ENCODE data around the gene MCRIP1.

The MCRIP1 gene

DNA sequence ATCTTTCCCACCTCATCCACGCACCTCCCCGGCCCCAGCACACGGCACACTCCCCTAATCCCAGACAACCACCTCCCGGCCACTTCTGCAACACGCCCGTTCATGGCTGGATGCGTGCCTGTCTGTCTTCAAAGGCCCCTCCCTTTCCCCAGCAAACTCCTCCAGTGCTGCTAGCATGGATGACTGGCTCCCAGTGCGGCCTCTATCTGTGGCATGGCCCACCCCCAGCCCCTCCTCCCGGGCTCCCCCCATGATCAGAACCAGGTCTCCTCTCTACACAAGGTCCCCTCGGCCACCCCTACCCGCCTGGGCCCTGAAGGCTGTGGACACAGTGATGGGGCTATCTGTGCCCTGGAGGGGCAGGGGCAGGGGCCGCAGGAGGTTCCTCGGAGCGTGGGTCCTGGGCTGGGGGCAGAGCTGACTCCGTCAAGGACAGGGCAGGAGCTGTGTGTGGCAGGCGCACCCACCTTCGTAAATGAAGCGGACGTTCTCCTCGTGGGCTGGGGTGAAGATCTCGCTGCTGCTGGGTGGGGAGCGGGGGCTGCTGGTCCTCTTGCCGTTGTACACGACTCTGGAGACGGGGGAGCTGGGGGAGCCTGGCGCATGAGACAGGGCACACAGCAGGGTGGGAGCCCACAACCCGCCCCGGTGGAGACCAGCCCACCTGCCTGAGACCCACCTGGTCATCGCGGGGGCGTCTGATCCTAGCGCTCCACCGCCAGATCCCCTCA lies 9.1 kb downstream of the MCRIP1 start:
- H3K27me3 ChIP-seq (ENCODE audit: low read length), result no peaks in the 10 kb centered on the region
- no peak overlapping the region for H3K4me2 ChIP-seq (ENCODE audit: low read depth, low read length, poor library complexity, severe bottlenecking)
- H2AFZ ChIP-seq (ENCODE audit: low read depth, low read length, severe bottlenecking), result no peak overlapping the region
- H3K79me2 ChIP-seq (ENCODE audit: insufficient read depth, low read length), result no peaks in the 10 kb centered on the region
- no peak overlapping the region for H3K27ac ChIP-seq (ENCODE audit: low read depth, low read length)
- no peak overlapping the region for H3K9ac ChIP-seq (ENCODE audit: low read length)
- no peaks in the 10 kb centered on the region for H4K20me1 ChIP-seq (ENCODE audit: low read depth, low read length)
- H3K9me3 ChIP-seq (ENCODE audit: insufficient read depth, low read length), result no peaks in the 10 kb centered on the region
- H3K9me2 ChIP-seq (replicated peaks; ENCODE audit: insufficient read depth, low read length), result no peaks in the 10 kb centered on the region
- no peaks in the 10 kb centered on the region for H3F3A ChIP-seq (ENCODE audit: insufficient read depth)
- H3K36me3 ChIP-seq (ENCODE audit: low read length), result no peaks in the 10 kb centered on the region
- no peak for TF ChIP-seq EZH2phosphoT487 (conservative IDR thresholded peaks at IDR 0.05; ENCODE audit: low read length)
- TF ChIP-seq, protein P1, sequence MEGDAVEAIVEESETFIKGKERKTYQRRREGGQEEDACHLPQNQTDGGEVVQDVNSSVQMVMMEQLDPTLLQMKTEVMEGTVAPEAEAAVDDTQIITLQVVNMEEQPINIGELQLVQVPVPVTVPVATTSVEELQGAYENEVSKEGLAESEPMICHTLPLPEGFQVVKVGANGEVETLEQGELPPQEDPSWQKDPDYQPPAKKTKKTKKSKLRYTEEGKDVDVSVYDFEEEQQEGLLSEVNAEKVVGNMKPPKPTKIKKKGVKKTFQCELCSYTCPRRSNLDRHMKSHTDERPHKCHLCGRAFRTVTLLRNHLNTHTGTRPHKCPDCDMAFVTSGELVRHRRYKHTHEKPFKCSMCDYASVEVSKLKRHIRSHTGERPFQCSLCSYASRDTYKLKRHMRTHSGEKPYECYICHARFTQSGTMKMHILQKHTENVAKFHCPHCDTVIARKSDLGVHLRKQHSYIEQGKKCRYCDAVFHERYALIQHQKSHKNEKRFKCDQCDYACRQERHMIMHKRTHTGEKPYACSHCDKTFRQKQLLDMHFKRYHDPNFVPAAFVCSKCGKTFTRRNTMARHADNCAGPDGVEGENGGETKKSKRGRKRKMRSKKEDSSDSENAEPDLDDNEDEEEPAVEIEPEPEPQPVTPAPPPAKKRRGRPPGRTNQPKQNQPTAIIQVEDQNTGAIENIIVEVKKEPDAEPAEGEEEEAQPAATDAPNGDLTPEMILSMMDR (IDR thresholded peaks at IDR 0.05; ENCODE audit: insufficient read depth, low read length, poor library complexity, severe bottlenecking), result no peak
- no peak overlapping the region for H3K4me3 ChIP-seq (ENCODE audit: insufficient read depth, low read length, poor library complexity, severe bottlenecking)

DNA sequence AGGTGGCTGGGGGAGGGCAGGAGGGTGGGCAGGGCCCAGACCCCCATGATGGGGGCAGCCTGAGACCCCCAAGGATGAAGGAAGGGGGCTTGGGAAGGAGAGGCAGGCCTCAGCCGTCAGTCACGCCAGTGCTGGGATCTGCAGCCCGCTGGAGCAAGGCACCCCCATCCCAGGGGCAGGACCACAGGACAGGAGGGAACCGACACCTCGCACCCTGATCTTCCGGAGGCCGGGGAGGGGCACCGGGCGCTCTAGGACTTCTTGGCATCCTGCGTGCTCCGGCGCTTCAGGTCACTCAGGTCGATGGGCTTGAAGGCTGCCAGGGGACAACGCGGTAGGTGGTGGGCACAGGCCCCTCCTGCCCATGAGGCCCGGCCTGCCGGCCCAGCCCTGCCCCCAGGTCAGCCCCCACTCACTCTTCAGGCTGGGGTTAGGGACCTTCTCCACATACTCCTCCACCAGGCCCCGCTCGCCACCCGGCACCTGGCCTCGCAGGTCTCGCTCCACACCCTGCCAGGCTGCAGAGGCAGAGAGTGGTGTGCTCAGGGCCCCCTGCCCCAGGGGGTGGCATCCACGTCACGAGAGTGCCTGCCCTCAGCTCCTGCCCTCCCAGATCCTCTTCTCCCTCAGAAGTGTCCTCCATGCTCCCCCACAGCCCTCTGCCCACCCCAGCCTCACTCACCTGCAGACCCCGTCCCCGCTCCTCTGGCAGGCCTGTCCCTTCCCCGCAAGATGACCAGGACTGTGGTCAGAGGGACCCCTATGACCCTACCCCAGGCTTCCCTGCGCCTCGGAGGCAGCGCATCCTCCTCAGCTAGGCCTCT lies 9.9 kb downstream of the MCRIP1 start:
- no peaks in the 10 kb centered on the region for H3K9me2 ChIP-seq (replicated peaks; ENCODE audit: insufficient read depth, low read length)
- no peaks in the 10 kb centered on the region for H3K27me3 ChIP-seq (ENCODE audit: low read length)
- no peak overlapping the region for H3K4me3 ChIP-seq (ENCODE audit: insufficient read depth, low read length, poor library complexity, severe bottlenecking)
- H3K79me2 ChIP-seq (ENCODE audit: insufficient read depth, low read length), result no peaks in the 10 kb centered on the region
- H3K4me2 ChIP-seq (ENCODE audit: low read depth, low read length, poor library complexity, severe bottlenecking), result no peak overlapping the region
- no peaks in the 10 kb centered on the region for H3K9me3 ChIP-seq (ENCODE audit: insufficient read depth, low read length)
- no peaks in the 10 kb centered on the region for H3F3A ChIP-seq (ENCODE audit: insufficient read depth)
- no peak overlapping the region for H2AFZ ChIP-seq (ENCODE audit: low read depth, low read length, severe bottlenecking)
- no peak overlapping the region for H3K9ac ChIP-seq (ENCODE audit: low read length)
- no peak for TF ChIP-seq EZH2phosphoT487 (conservative IDR thresholded peaks at IDR 0.05; ENCODE audit: low read length)
- TF ChIP-seq, protein P1 (IDR thresholded peaks at IDR 0.05; ENCODE audit: insufficient read depth, low read length, poor library complexity, severe bottlenecking), result no peak
- H3K27ac ChIP-seq (ENCODE audit: low read depth, low read length), result no peak overlapping the region
- no peaks in the 10 kb centered on the region for H3K36me3 ChIP-seq (ENCODE audit: low read length)
- H4K20me1 ChIP-seq (ENCODE audit: low read depth, low read length), result no peaks in the 10 kb centered on the region

DNA sequence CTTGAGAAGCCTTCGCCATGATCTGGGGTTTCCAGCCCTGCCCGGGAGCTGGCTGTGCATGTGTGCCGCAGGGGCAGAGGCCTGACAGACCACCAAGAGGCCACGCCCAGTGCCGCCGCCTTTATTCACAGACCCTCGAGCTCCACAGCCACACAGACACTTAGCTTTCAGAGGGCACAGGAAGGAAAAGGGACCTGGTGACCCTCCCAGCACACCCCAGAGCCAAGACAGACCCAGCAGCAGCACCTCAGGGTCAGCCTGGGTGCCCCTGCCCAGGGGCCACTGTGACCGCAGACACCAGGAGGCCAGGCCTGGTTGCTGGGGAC lies 10.8 kb downstream of the MCRIP1 start:
- Histone ChIP-seq H3K27ac (ENCODE audit: low read depth, low read length) (no peak overlapping the region), H3K4me2 (ENCODE audit: low read depth, low read length, poor library complexity, severe bottlenecking) (no peak overlapping the region), H2AFZ (ENCODE audit: low read depth, low read length, severe bottlenecking) (no peak overlapping the region), H3F3A (ENCODE audit: insufficient read depth) (no peaks in the 10 kb centered on the region), H3K36me3 (ENCODE audit: low read length) (no peaks in the 10 kb centered on the region), H3K9me2 (replicated peaks; ENCODE audit: insufficient read depth, low read length) (no peaks in the 10 kb centered on the region), H3K9ac (ENCODE audit: low read length) (no peak overlapping the region), H3K9me3 (ENCODE audit: insufficient read depth, low read length) (no peaks in the 10 kb centered on the region), H4K20me1 (ENCODE audit: low read depth, low read length) (no peaks in the 10 kb centered on the region), H3K27me3 (ENCODE audit: low read length) (no peaks in the 10 kb centered on the region), H3K4me3 (ENCODE audit: insufficient read depth, low read length, poor library complexity, severe bottlenecking) (no peak overlapping the region), H3K79me2 (ENCODE audit: insufficient read depth, low read length) (no peaks in the 10 kb centered on the region)
- TF ChIP-seq EZH2phosphoT487 (conservative IDR thresholded peaks at IDR 0.05; ENCODE audit: low read length), result no peak
- TF ChIP-seq, protein P1 (IDR thresholded peaks at IDR 0.05; ENCODE audit: insufficient read depth, low read length, poor library complexity, severe bottlenecking), result no peak

All from SU-DHL-6 (cell line).